Peyer's patch (tissue), 4 donors: Measurements from ENCODE around the gene UBE2H. TPM values are rescaled to one million over a fixed set of nuclear protein-coding genes. Genes with fewer than 3 reads are reported as not detected.

Experiments used
- DNase-seq, 3 donors: peaks; one replicate each; pipeline ENCODE4 v3.0.0-alpha.2; 2017 to 2019
- H3K27ac ChIP-seq, 4 donors: fragments of 200-600 bp; sonication (generic); one replicate each; pipeline ENCODE4 v1.5.1; 2016 to 2019
- H3K27me3 ChIP-seq, 2 donors: fragments of 200-600 bp; sonication (generic); one replicate each; pipeline ENCODE4 v1.5.1; 2019
- H3K36me3 ChIP-seq, 3 donors: fragments of 200-600 bp; sonication (generic); one replicate each; pipeline ENCODE4 v1.5.1; 2016 to 2019
- H3K4me1 ChIP-seq, 4 donors: fragments of 200-600 bp; sonication (generic); one replicate each; pipeline ENCODE4 v1.5.1; 2016 to 2019
- H3K4me3 ChIP-seq, 4 donors: fragments of 200-600 bp; sonication (generic); 1 replicate in 3 of 4; 2 replicates in 1 of 4; pipeline ENCODE4 v1.5.1; 2016 to 2019; ENCODE audit warnings: mild to moderate bottlenecking in 1 of 4
- H3K9me3 ChIP-seq, 4 donors: fragments of 200-600 bp; sonication (generic); one replicate each; pipeline ENCODE4 v1.5.1; 2016 to 2019; ENCODE audit warnings: mild to moderate bottlenecking in 1 of 4
- CTCF ChIP-seq, 6 experiments: fragments of 450-650 bp in 4 of 6; fragments of 200-600 bp in 2 of 6; sonication (generic) in 1 of 6; IDR thresholded peaks; one replicate each; pipeline ENCODE4 v1.5.1; 2017 to 2019; ENCODE audit warnings: antibody characterized with exemption in 6 of 6, mild to moderate bottlenecking in 3 of 6, moderate library complexity in 1 of 6
- POLR2A ChIP-seq, 2 donors: fragments of 450-650 bp; IDR thresholded peaks; one replicate each; pipeline ENCODE4 v1.5.1; 2017; ENCODE audit warnings: antibody characterized with exemption in 2 of 2, mild to moderate bottlenecking in 2 of 2, moderate library complexity in 2 of 2
- total RNA-seq, 4 donors: library from RNA; depleted of rRNA; stranded (reverse); fragments of >200 nt; gene quantifications; one replicate each; pipeline ENCODE4 v1.1.0, GENCODE V29; 2016

Gene UBE2H
- total RNA-seq, 4 donors from 2014 or later, result 33.5 to 59.4 (median 51.4) TPM

DNA sequence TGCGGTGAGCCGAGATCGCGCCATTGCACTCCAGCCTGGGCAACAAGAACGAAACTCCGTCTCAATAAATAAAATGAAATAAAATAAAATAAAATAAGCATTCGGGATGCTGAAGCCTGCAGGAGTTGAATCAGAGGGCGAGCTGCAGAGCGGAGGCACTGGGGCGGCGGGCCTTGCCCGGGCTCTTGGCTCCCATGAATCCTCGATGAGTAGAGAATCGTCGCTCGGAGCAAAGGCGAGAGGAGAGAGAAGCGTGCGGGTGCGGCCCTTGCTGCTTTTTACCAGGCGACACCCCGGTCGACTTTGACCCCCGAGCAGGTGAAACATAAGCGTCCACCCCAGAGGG, 168.3 kb downstream of the UBE2H start:
- Histone ChIP-seq H3K4me1 (peaks cover 10 to 64% (median 44%) of the 10 kb centered on the region in 4 donors), H3K27me3 (peaks cover 0 to 67% of the 10 kb centered on the region in 2 donors)
- TF ChIP-seq CTCF (IDR thresholded peaks at IDR 0.05), result no peak
- no peak for TF ChIP-seq POLR2A (IDR thresholded peaks at IDR 0.05)

GRCh38 chr7:129783584-129783919, 169.2 kb downstream of the UBE2H start:
- peaks cover 10 to 72% (median 52%) of the 10 kb centered on the region in 4 donors for H3K4me1 ChIP-seq
- TF ChIP-seq POLR2A (IDR thresholded peaks at IDR 0.05) (no peak), CTCF (IDR thresholded peaks at IDR 0.05) (no peak)
- DNase-seq, result no peak
- no peak overlapping the region for H3K4me3 ChIP-seq
- H3K36me3 ChIP-seq, result no peaks in the 10 kb centered on the region
- H3K9me3 ChIP-seq, result peaks cover 0 to 6% (median 0%) of the 10 kb centered on the region in 4 donors
- no peak overlapping the region for H3K27ac ChIP-seq
- peaks cover 0 to 72% of the 10 kb centered on the region in 2 donors for H3K27me3 ChIP-seq

More for the DNA sequence above, 168.3 kb downstream of the UBE2H start:
- Histone ChIP-seq H3K4me3 (peak overlapping the region in 1 of 4 donors; percentile 7), H3K27ac (no peak overlapping the region), H3K9me3 (peaks cover 0 to 6% (median 0%) of the 10 kb centered on the region in 4 donors), H3K36me3 (no peaks in the 10 kb centered on the region)
- DNase-seq, result no peak

DNA sequence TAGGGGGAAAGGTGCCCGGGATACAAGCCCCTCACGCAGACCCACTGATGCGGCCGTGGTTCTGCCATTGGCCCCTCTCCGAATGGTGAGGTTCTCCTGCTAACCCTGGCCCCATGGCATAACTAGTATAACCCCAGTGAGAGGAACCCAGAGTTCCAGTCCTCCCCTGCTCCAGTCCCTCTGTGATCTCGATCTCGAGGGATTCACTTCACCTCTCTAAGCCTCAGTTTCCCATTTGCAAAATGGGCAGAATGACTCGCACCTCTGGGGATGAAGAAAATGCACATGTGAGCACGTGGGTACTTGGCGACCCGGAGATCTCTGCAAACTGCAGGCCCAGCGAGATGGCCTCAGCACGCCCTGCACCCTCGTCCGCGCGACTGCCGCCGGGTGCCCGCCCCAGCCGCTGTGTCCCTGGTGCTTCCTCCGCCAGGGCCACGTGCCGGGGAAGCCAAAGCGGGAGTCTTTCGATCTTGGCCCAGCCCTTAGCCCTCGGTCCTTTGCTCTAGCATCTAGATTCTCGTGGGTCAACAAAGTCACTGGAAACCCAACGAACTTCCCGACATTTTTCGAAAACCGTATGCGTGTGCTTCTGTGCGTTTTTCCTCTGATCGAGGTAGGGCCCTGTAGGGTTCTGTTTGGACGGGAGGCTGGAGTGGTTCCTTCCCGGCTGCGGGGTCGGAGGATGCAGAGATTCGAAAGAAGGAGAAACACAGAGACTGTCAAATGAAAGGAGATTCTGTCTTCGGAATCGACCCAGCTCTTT, 169.8 kb downstream of the UBE2H start:
- no peak for TF ChIP-seq POLR2A (IDR thresholded peaks at IDR 0.05)
- TF ChIP-seq CTCF (IDR thresholded peaks at IDR 0.05), result no peak
- Histone ChIP-seq H3K9me3 (peaks cover 0 to 6% (median 0%) of the 10 kb centered on the region in 4 donors), H3K36me3 (no peaks in the 10 kb centered on the region), H3K4me1 (peaks cover 10 to 76% (median 53%) of the 10 kb centered on the region in 4 donors), H3K4me3 (no peak overlapping the region), H3K27ac (no peak overlapping the region), H3K27me3 (peaks cover 0 to 72% of the 10 kb centered on the region in 2 donors)
- no peak for DNase-seq

DNA sequence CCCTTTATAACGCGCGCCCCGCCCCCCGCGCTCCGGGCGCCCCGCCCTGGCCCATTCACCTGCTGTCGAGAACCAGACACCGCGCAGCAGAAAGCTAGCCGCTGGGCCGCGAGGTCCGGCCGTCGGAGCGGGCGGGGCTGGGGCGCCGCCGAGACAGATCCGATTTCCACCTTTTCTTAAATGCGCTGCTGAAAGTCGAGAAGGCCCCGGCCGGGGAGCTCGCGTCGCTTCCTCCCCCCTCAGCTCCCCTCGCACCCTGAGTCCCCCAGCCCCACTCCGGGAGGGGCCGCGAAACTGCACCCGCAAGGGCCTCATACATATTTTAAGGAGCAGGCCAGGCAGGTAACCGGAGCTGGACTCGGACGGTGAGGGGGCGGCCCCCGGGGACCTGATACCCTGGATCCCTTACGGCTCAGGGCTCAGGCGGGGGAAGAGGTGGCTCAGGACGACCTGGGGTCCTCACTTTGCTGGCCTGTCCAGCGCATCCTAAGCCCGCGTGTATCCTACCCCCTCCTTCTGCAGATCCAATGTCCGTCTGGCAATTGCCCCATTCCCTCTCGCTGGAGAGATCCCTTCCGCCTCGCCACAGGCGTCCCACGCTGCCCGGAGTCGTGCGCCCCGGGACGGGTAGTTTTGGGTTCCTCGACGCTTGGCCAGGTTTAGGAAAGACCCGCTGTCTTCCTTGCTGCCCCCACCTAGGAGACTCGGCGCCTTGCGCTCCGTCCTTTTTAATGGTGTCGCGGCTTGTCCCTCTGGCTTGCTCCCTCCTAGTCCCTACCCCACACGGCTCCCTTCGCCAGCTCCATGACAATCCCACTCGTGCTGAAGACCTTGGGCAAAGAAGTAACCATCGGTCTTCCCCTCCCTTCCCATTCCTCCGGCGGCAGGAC, 170.6 kb downstream of the UBE2H start:
- H3K27ac ChIP-seq, result no peak overlapping the region
- peaks cover 10 to 76% (median 53%) of the 10 kb centered on the region in 4 donors for H3K4me1 ChIP-seq
- H3K36me3 ChIP-seq, result no peaks in the 10 kb centered on the region
- peak in 1 of 3 donors; percentile 61 for DNase-seq
- peak overlapping the region; percentile 9 to 67 (median 25) for H3K4me3 ChIP-seq
- H3K27me3 ChIP-seq, result peaks cover 0 to 72% of the 10 kb centered on the region in 2 donors
- peaks cover 0 to 6% (median 0%) of the 10 kb centered on the region in 4 donors for H3K9me3 ChIP-seq
- no peak for TF ChIP-seq POLR2A (IDR thresholded peaks at IDR 0.05)
- no peak for TF ChIP-seq CTCF (IDR thresholded peaks at IDR 0.05)

GRCh38 chr7:129780974-129781927, 171.5 kb downstream of the UBE2H start:
- no peak for TF ChIP-seq POLR2A (IDR thresholded peaks at IDR 0.05)
- TF ChIP-seq CTCF (IDR thresholded peaks at IDR 0.05), result no peak

More at GRCh38 chr7:129780974-129781927, 171.5 kb downstream of the UBE2H start:
- Histone ChIP-seq H3K4me1 (peaks cover 10 to 76% (median 53%) of the 10 kb centered on the region in 4 donors), H3K9me3 (peaks cover 0 to 6% (median 0%) of the 10 kb centered on the region in 4 donors), H3K27me3 (peaks cover 0 to 72% of the 10 kb centered on the region in 2 donors), H3K27ac (no peak overlapping the region), H3K4me3 (peak overlapping the region; percentile 9 to 67 (median 60)), H3K36me3 (no peaks in the 10 kb centered on the region)
- peak in 1 of 3 donors; percentile 57 for DNase-seq
